HG02973 (cell line): ENCODE data around the gene PCAT6.
"Not testable (repeated sequence)": the region's sequence is repeated elsewhere in the genome, so short reads cannot be mapped to it uniquely, and the experiment has no call there.

Source experiments
- ATAC-seq: cut with Tn5 transposase; IDR thresholded peaks from one replicate; pipeline ENCODE4 v1.9.1; 2021; ENCODE audit warnings: moderate library complexity; ENCODE audit not compliant: unreplicated experiment

Gene PCAT6

GRCh38 chr1:202806845-202807450 lies 3.8 kb upstream of the PCAT6 start:
- ATAC-seq: no peak

- ATAC-seq: no peak
These were observed 3.3 kb upstream of the PCAT6 start for GRCh38 chr1:202807451-202807925.

GRCh38 chr1:202807926-202808757 lies 2.6 kb upstream of the PCAT6 start, which contains the start of gene KDM5B:
TSS of gene KDM5B (minus strand) at chr1:202808421. CDS start at chr1:202808305, 116 bp downstream.
- no peak for ATAC-seq

GRCh38 chr1:202809597-202810159 lies 1.1 kb upstream of the PCAT6 start:
- no peak for ATAC-seq

GRCh38 chr1:202810193-202810614 lies 550 bp upstream of the PCAT6 start:
- ATAC-seq: no peak

- ATAC-seq: no peak
These were observed 782 bp downstream of the PCAT6 start for GRCh38 chr1:202811296-202812175.

- no peak for ATAC-seq
These were observed 1.6 kb downstream of the PCAT6 start for GRCh38 chr1:202812176-202813026.

- ATAC-seq: no peak
These were observed 4.4 kb downstream of the PCAT6 start for GRCh38 chr1:202815120-202815519.

GRCh38 chr1:202818819-202819218 lies 8.1 kb downstream of the PCAT6 start:
- no peak for ATAC-seq

GRCh38 chr1:202821467-202821866 lies 10.7 kb downstream of the PCAT6 start:
- no peak for ATAC-seq

- no peak for ATAC-seq
These were observed 15.0 kb downstream of the PCAT6 start for GRCh38 chr1:202825748-202826147.

- not testable (repeated sequence) for ATAC-seq
These were observed 18.5 kb downstream of the PCAT6 start for GRCh38 chr1:202829223-202829622.

GRCh38 chr1:202831906-202832305 lies 21.2 kb downstream of the PCAT6 start:
- ATAC-seq: no peak

- no peak for ATAC-seq
These were observed 24.2 kb downstream of the PCAT6 start for GRCh38 chr1:202834771-202835547.

GRCh38 chr1:202835548-202836072 lies 24.9 kb downstream of the PCAT6 start:
- no peak for ATAC-seq

- ATAC-seq: no peak
These were observed 26.1 kb downstream of the PCAT6 start for GRCh38 chr1:202836623-202837403.

- ATAC-seq: no peak
These were observed 27.1 kb downstream of the PCAT6 start for GRCh38 chr1:202837746-202838262.

GRCh38 chr1:202843081-202843480 lies 32.3 kb downstream of the PCAT6 start:
- no peak for ATAC-seq
